ENCODE measurements around the gene LAMC1. TPM values are rescaled to one million over a fixed set of nuclear protein-coding genes. Genes with fewer than 3 reads are reported as not detected.

LAMC1 gene
- total RNA-seq, 1 donor from 2014 or later, result 100 TPM

GRCh38 chr1:183012301-183012994 is 10.8 kb upstream of the LAMC1 start:
- ATAC-seq (no peak), DNase-seq (ENCODE audit: missing footprints) (no peak)
- intact Hi-C loops (cut with DNase I), result no loop called here

GRCh38 chr1:183019139-183019740 is 4.0 kb upstream of the LAMC1 start:
- no peak for DNase-seq (ENCODE audit: missing footprints)
- ATAC-seq, result no peak
- intact Hi-C loops (cut with DNase I), result no loop called here

- ATAC-seq (no peak), DNase-seq (ENCODE audit: missing footprints) (no peak)
- intact Hi-C loops (cut with DNase I), result loop anchor here (5.0 kb wide), 3 partner anchors 87 to 292 kb away; no protein-coding TSS in a partner anchor
Observed at GRCh38 chr1:183019860-183020259, 3.4 kb upstream of the LAMC1 start.

- intact Hi-C loops (cut with DNase I), result loop anchor here (2.0 to 5.0 kb wide), 5 partner anchors 59 to 291 kb away; no protein-coding TSS in a partner anchor
- ATAC-seq, result no peak
- DNase-seq (ENCODE audit: missing footprints), result no peak
Observed at GRCh38 chr1:183021405-183022201, 1.6 kb upstream of the LAMC1 start.

GRCh38 chr1:183022202-183023145 is 746 bp upstream of the LAMC1 start:
- intact Hi-C loops (cut with DNase I), result loop anchor here (2.0 to 5.0 kb wide), 5 partner anchors 60 to 290 kb away; no protein-coding TSS in a partner anchor
- ATAC-seq (peak; percentile 84), DNase-seq (ENCODE audit: missing footprints) (peak; percentile 85)

GRCh38 chr1:183023601-183024316 is 539 bp downstream of the LAMC1 start:
- DNase-seq (ENCODE audit: missing footprints) (peak; percentile 80), ATAC-seq (peak; percentile 29)
- intact Hi-C loops (cut with DNase I), result loop anchor here (2.0 to 5.0 kb wide), 5 partner anchors 61 to 289 kb away; no protein-coding TSS in a partner anchor

GRCh38 chr1:183024317-183025009 is 1.2 kb downstream of the LAMC1 start:
- DNase-seq (ENCODE audit: missing footprints) (no peak), ATAC-seq (no peak)
- intact Hi-C loops (cut with DNase I), result loop anchor here (5.0 kb wide), 4 partner anchors 68 to 288 kb away; no protein-coding TSS in a partner anchor

GRCh38 chr1:183025010-183025337 is 1.8 kb downstream of the LAMC1 start:
- no peak for DNase-seq (ENCODE audit: missing footprints)
- ATAC-seq, result no peak
- intact Hi-C loops (cut with DNase I), result loop anchor here (5.0 kb wide), 1 partner anchor 67 kb away; no protein-coding TSS in a partner anchor

- DNase-seq (ENCODE audit: missing footprints), result no peak
- no peak for ATAC-seq
- intact Hi-C loops (cut with DNase I), result loop anchor here (5.0 kb wide), 1 partner anchor 66 kb away; no protein-coding TSS in a partner anchor
Observed at GRCh38 chr1:183025782-183026774, 2.9 kb downstream of the LAMC1 start.

GRCh38 chr1:183027031-183027430 is 3.8 kb downstream of the LAMC1 start:
- ATAC-seq, result no peak
- no peak for DNase-seq (ENCODE audit: missing footprints)
- intact Hi-C loops (cut with DNase I), result loop anchor here (5.0 kb wide), 1 partner anchor 65 kb away; no protein-coding TSS in a partner anchor

- intact Hi-C loops (cut with DNase I), result loop anchor here (5.0 kb wide), 1 partner anchor 65 kb away; no protein-coding TSS in a partner anchor
- DNase-seq (ENCODE audit: missing footprints) (no peak), ATAC-seq (no peak)
Observed at GRCh38 chr1:183027791-183028190, 4.6 kb downstream of the LAMC1 start.

GRCh38 chr1:183029591-183030000 is 6.4 kb downstream of the LAMC1 start:
- intact Hi-C loops (cut with DNase I), result loop anchor here (5.0 kb wide), 1 partner anchor 63 kb away; no protein-coding TSS in a partner anchor
- ATAC-seq, result no peak
- DNase-seq (ENCODE audit: missing footprints), result no peak

GRCh38 chr1:183030053-183030452 is 6.8 kb downstream of the LAMC1 start:
- DNase-seq (ENCODE audit: missing footprints), result no peak
- intact Hi-C loops (cut with DNase I), result no loop called here
- ATAC-seq, result peak; percentile 36

GRCh38 chr1:183032122-183032921 is 9.1 kb downstream of the LAMC1 start:
- intact Hi-C loops (cut with DNase I), result no loop called here
- ATAC-seq, result no peak

GRCh38 chr1:183033205-183033604 is 10.0 kb downstream of the LAMC1 start:
- ATAC-seq (no peak), DNase-seq (ENCODE audit: missing footprints) (no peak)
- intact Hi-C loops (cut with DNase I), result no loop called here

More at GRCh38 chr1:183032122-183032921, 9.1 kb downstream of the LAMC1 start:
- DNase-seq (ENCODE audit: missing footprints), result no peak

Data from Right ventricle myocardium inferior (tissue), 1 donor.